ENCODE measurements around the gene SETSIP. TPM values are rescaled to one million over a fixed set of nuclear protein-coding genes. Genes with fewer than 3 reads are reported as not detected.

The SETSIP gene, protein sequence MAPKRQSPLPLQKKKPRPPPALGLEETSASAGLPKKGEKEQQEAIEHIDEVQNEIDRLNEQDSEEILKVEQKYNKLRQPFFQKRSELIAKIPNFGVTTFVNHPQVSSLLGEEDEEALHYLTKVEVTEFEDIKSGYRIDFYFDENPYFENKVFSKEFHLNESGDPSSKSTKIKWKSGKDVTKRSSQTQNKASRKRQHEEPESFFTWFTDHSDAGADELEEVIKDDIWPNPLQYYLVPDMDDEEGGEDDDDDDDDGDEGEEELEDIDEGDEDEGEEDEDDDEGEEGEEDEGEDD
- not detected in 2 replicates for total RNA-seq

DNA sequence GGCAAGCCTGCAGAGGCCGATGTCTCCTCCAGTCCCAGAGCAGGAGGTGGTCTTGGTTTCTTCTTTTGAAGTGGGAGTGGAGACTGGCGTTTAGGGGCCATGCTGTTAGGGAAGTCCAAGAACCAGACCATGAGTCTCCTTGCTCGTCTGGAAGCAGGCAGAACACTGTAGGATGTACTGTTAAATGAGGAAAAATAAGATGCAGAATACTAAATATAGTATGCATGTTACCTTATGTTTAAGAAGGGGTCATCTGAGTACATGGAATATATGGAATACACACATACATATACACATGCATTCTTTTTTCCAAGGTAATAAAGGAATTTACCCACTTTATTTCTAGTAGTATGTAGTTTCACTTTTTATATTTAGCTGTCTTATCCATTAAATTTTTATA is at the start of gene SETSIP:
Gene SETSIP, minus strand, starts transcription at position 101 of the 400 bp plus-strand sequence. Its CDS starts 0 bp downstream, at position 101.
- TF ChIP-seq, protein P1, sequence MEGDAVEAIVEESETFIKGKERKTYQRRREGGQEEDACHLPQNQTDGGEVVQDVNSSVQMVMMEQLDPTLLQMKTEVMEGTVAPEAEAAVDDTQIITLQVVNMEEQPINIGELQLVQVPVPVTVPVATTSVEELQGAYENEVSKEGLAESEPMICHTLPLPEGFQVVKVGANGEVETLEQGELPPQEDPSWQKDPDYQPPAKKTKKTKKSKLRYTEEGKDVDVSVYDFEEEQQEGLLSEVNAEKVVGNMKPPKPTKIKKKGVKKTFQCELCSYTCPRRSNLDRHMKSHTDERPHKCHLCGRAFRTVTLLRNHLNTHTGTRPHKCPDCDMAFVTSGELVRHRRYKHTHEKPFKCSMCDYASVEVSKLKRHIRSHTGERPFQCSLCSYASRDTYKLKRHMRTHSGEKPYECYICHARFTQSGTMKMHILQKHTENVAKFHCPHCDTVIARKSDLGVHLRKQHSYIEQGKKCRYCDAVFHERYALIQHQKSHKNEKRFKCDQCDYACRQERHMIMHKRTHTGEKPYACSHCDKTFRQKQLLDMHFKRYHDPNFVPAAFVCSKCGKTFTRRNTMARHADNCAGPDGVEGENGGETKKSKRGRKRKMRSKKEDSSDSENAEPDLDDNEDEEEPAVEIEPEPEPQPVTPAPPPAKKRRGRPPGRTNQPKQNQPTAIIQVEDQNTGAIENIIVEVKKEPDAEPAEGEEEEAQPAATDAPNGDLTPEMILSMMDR (IDR thresholded peaks at IDR 0.05): no peak
- no peaks in the 10 kb centered on the region for H3K27me3 Mint-ChIP-seq
- DNase-seq (no peak), ATAC-seq (ENCODE audit: low read depth) (no peak)
- intact Hi-C loops (cut with micrococcal nuclease): no loop called here
- H3K27ac Mint-ChIP-seq: no peak within 1 kb of the TSS
- CTCF ChIA-PET: no interaction called here
- no peak within 1 kb of the TSS for H3K4me3 Mint-ChIP-seq
- POLR2A ChIA-PET: no interaction called here
- H3K9me3 Mint-ChIP-seq: no peaks in the 10 kb centered on the region
- no peaks in the 10 kb centered on the region for H3K36me3 Mint-ChIP-seq (ENCODE audit: low read depth)
- H3K4me1 Mint-ChIP-seq: peaks cover 5% of the 10 kb centered on the region

DNA sequence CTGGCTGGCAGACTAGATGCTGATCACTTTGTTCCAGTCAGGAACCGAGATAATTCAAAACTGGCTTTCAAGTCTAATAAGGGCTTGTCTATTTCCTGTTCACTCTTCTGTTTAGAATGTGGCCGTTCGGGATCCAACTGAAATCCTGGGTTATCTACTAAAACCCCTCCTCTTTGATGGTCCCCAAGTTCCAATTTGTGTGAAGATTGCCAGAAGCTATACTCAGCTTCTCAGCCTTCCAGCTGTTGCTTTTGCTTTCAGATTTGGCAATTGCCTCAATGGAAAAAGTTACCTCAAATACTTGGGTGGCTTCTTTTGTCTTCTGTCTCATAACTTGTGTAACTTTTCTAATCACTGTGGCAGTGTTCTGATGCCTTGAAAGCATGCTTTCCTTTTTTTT is 48.7 kb upstream of the SETSIP start:
- Mint-ChIP-seq H3K4me3 (no peak overlapping the region), H3K9me3 (no peaks in the 10 kb centered on the region), H3K36me3 (ENCODE audit: low read depth) (no peaks in the 10 kb centered on the region), H3K27me3 (no peaks in the 10 kb centered on the region), H3K4me1 (no peaks in the 10 kb centered on the region), H3K27ac (no peak overlapping the region)
- intact Hi-C loops (cut with micrococcal nuclease): no loop called here
- ATAC-seq (ENCODE audit: low read depth) (no peak), DNase-seq (no peak)
- TF ChIP-seq, protein P1 (IDR thresholded peaks at IDR 0.05): no peak
- CTCF ChIA-PET: no interaction called here
- POLR2A ChIA-PET: no interaction called here

DNA sequence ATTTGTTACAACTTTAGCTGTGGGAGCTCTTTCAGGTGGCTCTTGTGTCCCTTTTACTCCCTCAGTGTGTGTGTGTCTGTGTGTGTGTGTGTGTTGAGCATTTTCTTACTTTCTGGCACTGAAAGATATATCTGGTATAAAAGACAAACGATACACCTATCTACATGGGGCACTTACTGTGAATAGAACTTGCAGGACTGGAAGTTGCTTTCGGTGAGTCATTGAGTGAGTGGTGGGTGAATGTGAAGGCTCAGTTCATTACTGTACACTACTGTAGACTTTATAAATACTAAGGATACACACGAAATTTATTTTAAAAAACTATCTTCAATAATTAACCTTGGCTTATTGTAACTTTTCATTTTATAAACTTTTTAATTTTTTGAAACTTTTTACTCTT is 43.6 kb upstream of the SETSIP start:
- Mint-ChIP-seq H3K36me3 (ENCODE audit: low read depth) (no peaks in the 10 kb centered on the region), H3K9me3 (no peaks in the 10 kb centered on the region), H3K27ac (no peak overlapping the region), H3K27me3 (no peaks in the 10 kb centered on the region), H3K4me3 (no peak overlapping the region), H3K4me1 (no peaks in the 10 kb centered on the region)
- ATAC-seq (ENCODE audit: low read depth) (no peak), DNase-seq (no peak)
- intact Hi-C loops (cut with micrococcal nuclease): no loop called here
- TF ChIP-seq, protein P1 (IDR thresholded peaks at IDR 0.05): no peak
- ChIA-PET POLR2A (no interaction called here), CTCF (no interaction called here)

DNA sequence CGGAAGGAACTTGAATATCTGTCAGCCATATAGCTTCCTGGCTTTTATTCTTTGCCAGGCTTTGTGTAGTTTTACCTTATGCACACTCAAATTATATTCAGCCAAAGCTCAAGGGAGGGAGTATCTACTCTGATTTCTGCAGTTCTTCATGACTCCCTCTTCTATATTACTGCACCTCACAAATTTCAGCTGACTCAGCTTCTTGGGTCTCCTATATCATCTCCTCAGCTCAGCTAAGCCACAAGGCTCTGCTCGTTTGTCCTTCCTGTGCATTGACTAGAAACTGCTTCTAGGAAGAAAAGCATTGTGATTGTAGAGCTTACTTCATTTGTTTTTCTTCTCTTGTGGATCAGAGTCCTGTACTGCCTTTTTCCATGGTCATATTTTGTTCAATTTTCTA is 42.3 kb upstream of the SETSIP start:
- DNase-seq (no peak), ATAC-seq (ENCODE audit: low read depth) (no peak)
- Mint-ChIP-seq H3K36me3 (ENCODE audit: low read depth) (no peaks in the 10 kb centered on the region), H3K27me3 (no peaks in the 10 kb centered on the region), H3K27ac (no peak overlapping the region), H3K4me1 (no peaks in the 10 kb centered on the region), H3K9me3 (no peaks in the 10 kb centered on the region), H3K4me3 (no peak overlapping the region)
- ChIA-PET POLR2A (no interaction called here), CTCF (no interaction called here)
- TF ChIP-seq, protein P1 (IDR thresholded peaks at IDR 0.05): no peak
- intact Hi-C loops (cut with micrococcal nuclease): no loop called here

DNA sequence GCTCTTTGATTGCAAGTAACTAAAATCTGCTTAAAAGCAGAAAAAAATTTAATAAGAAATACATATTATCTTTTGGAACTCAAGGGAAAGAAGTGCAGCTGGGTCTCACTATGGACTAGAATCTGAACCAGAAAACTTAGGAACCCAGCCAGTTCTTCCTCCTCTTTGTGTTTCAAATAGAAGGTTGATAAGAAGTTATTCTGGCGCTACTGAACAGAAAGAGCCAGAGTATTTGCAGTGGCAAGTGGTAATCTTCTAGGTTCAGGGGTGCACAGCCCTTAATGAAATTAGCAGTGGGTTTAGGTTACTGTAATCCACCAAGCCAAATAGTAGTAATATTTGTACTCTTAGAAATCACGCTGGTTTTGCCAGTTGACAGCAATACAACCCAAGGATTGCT is 33.4 kb upstream of the SETSIP start:
- intact Hi-C loops (cut with micrococcal nuclease): no loop called here
- Mint-ChIP-seq H3K27me3 (no peaks in the 10 kb centered on the region), H3K9me3 (no peaks in the 10 kb centered on the region), H3K4me1 (no peaks in the 10 kb centered on the region), H3K4me3 (no peak overlapping the region), H3K36me3 (ENCODE audit: low read depth) (no peaks in the 10 kb centered on the region), H3K27ac (no peak overlapping the region)
- TF ChIP-seq, protein P1 (IDR thresholded peaks at IDR 0.05): no peak
- POLR2A ChIA-PET: no interaction called here
- CTCF ChIA-PET: no interaction called here
- no peak for DNase-seq
- no peak for ATAC-seq (ENCODE audit: low read depth)
